OCI-LY1 (cell line): ENCODE measurements around the gene SLC39A12.

Source experiments
- EZH2 ChIP-seq: fragments of 200-600 bp; sonication (generic), shearing (Covaris generic); IDR thresholded peaks from 2 replicates; pipeline ENCODE4 v1.8.0; 2017; ENCODE audit warnings: borderline replicate concordance, mixed run types, mild to moderate bottlenecking, antibody characterized with exemption, low read length, moderate library complexity, mixed read lengths
- TF ChIP-seq, protein P1 (sequence below): fragments of 200-600 bp; sonication (generic), shearing (Covaris generic); IDR thresholded peaks from 2 replicates; pipeline ENCODE4 v1.5.1; 2017; ENCODE audit warnings: mild to moderate bottlenecking, antibody characterized with exemption, low read length, moderate library complexity, mixed read lengths

DNA sequence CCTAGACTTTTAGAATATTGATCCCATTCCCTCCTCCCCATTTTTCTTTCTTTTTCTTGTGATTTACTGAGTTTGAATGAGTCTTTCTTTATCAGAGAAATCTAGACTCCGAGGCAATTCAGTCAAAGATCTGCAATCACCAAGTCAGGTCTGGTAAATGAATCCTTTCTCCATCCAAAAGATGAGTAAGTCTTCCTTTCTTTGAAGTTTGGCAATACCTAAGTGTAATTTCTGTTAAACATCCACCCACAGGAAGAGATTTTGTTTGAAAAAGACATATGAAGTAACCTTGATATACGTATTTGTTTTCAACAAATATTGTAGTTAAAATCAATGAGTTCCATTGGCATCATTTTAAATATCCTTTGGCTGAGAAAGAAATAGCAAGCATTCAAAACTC lies 58.3 kb downstream of the SLC39A12 start:
- TF ChIP-seq, protein P1, sequence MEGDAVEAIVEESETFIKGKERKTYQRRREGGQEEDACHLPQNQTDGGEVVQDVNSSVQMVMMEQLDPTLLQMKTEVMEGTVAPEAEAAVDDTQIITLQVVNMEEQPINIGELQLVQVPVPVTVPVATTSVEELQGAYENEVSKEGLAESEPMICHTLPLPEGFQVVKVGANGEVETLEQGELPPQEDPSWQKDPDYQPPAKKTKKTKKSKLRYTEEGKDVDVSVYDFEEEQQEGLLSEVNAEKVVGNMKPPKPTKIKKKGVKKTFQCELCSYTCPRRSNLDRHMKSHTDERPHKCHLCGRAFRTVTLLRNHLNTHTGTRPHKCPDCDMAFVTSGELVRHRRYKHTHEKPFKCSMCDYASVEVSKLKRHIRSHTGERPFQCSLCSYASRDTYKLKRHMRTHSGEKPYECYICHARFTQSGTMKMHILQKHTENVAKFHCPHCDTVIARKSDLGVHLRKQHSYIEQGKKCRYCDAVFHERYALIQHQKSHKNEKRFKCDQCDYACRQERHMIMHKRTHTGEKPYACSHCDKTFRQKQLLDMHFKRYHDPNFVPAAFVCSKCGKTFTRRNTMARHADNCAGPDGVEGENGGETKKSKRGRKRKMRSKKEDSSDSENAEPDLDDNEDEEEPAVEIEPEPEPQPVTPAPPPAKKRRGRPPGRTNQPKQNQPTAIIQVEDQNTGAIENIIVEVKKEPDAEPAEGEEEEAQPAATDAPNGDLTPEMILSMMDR, result no peak
- no peak for TF ChIP-seq EZH2
